Measurements from ENCODE around the gene LMCD1.
A peak's percentile ranks its signal among the peaks of the same experiment; 100 is the strongest.

LMCD1 gene

DNA sequence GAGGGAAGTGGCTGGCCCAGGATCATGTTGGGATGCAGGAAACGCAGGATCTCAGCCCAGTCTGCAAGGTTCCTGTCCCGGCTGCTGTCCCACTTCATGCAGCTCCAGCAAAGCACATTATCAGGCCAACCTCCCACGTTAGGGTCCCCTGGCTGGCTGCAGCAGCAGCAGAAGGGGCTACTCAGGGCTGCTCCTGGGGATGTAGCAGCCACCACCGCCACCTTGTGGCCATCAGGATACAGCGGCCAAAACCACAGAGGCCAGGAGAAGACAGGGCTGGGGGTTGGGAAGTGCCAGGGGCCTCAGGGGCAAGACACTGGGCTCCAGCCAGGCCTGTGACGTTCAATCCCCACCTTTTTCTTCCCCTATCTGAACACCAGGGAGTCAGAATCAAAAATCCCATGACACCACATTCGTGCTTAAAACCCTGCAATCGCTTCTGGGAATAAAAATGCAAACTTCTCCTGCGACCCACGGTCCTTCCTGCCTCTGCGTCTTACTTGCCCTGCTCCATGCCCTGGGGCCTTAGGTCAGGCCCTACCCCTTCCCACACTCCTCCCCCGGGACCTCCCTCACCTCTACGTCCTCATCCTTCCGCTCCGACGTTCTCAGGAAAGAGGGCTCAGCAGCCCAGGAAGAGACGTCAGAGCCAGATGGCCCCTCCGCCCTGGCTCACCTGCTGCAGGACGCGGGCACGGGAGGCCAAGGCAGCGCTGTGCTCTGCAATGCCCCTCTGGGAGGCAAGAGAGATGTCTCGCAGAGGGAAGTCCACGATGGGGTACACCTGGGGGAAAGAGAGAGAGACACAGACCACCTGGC lies 121.5 kb downstream of the LMCD1 start:
- Histone ChIP-seq H3K36me3 (ENCODE audit: insufficient read depth, low read length) (no peaks in the 10 kb centered on the region), H3K4me3 (ENCODE audit: low read depth, low read length, poor library complexity, severe bottlenecking) (no peak overlapping the region), H3K4me2 (ENCODE audit: low read length) (peak overlapping the region; percentile 23), H3K4me1 (ENCODE audit: insufficient read depth, low read length, severe bottlenecking) (peaks cover 20% of the 10 kb centered on the region), H3K9me2 (ENCODE audit: low read depth, low read length) (no peaks in the 10 kb centered on the region), H3K79me2 (ENCODE audit: insufficient read depth, low read length) (no peaks in the 10 kb centered on the region), H3F3A (ENCODE audit: insufficient read depth, low read length) (no peaks in the 10 kb centered on the region), H3K9me3 (ENCODE audit: low read length) (no peaks in the 10 kb centered on the region), H3K9ac (ENCODE audit: low read length) (peak overlapping the region; percentile 24; the same call in 1 of the 2 replicates), H3K27me3 (ENCODE audit: insufficient read depth, low read length) (no peaks in the 10 kb centered on the region), H4K20me1 (ENCODE audit: insufficient read depth, low read length) (no peaks in the 10 kb centered on the region), H3K27ac (ENCODE audit: low read depth, low read length, poor library complexity, severe bottlenecking) (no peak overlapping the region), H2AFZ (ENCODE audit: low read length) (no peak overlapping the region)
- TF ChIP-seq, protein P1, sequence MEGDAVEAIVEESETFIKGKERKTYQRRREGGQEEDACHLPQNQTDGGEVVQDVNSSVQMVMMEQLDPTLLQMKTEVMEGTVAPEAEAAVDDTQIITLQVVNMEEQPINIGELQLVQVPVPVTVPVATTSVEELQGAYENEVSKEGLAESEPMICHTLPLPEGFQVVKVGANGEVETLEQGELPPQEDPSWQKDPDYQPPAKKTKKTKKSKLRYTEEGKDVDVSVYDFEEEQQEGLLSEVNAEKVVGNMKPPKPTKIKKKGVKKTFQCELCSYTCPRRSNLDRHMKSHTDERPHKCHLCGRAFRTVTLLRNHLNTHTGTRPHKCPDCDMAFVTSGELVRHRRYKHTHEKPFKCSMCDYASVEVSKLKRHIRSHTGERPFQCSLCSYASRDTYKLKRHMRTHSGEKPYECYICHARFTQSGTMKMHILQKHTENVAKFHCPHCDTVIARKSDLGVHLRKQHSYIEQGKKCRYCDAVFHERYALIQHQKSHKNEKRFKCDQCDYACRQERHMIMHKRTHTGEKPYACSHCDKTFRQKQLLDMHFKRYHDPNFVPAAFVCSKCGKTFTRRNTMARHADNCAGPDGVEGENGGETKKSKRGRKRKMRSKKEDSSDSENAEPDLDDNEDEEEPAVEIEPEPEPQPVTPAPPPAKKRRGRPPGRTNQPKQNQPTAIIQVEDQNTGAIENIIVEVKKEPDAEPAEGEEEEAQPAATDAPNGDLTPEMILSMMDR (IDR thresholded peaks at IDR 0.05; ENCODE audit: low read length) = peak; percentile 91
- no peak for TF ChIP-seq EZH2 (IDR thresholded peaks at IDR 0.05; ENCODE audit: borderline replicate concordance, low read length)

DNA sequence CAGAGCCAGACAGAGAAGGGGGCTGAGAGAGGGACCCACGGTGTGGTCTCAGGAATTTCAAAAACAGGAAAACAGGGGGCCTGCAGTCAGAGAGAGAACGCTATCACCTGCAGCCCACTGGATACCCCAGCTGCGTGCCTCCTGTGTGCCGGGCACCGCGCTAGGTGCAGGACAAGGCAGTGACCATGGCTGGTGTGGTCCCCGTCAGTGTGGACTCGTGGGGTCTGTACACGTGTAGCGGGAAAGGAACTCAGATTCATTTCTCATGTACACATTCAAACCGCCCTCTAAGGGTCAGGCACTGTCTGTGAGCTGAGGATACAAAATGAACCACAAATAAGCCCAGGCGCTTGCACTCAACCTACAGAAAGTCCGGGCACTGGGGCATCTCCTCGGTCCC lies 122.1 kb downstream of the LMCD1 start:
- Histone ChIP-seq H3K79me2 (ENCODE audit: insufficient read depth, low read length) (no peaks in the 10 kb centered on the region), H3K4me1 (ENCODE audit: insufficient read depth, low read length, severe bottlenecking) (peaks cover 20% of the 10 kb centered on the region), H4K20me1 (ENCODE audit: insufficient read depth, low read length) (no peaks in the 10 kb centered on the region), H3K36me3 (ENCODE audit: insufficient read depth, low read length) (no peaks in the 10 kb centered on the region), H3F3A (ENCODE audit: insufficient read depth, low read length) (no peaks in the 10 kb centered on the region), H3K9me3 (ENCODE audit: low read length) (no peaks in the 10 kb centered on the region), H3K27ac (ENCODE audit: low read depth, low read length, poor library complexity, severe bottlenecking) (no peak overlapping the region), H3K4me2 (ENCODE audit: low read length) (peak overlapping the region; percentile 23; the same call in 1 of the 2 replicates), H3K4me3 (ENCODE audit: low read depth, low read length, poor library complexity, severe bottlenecking) (no peak overlapping the region), H3K9me2 (ENCODE audit: low read depth, low read length) (no peaks in the 10 kb centered on the region), H3K27me3 (ENCODE audit: insufficient read depth, low read length) (no peaks in the 10 kb centered on the region), H2AFZ (ENCODE audit: low read length) (no peak overlapping the region), H3K9ac (ENCODE audit: low read length) (no peak overlapping the region)
- TF ChIP-seq, protein P1 (IDR thresholded peaks at IDR 0.05; ENCODE audit: low read length) = no peak
- no peak for TF ChIP-seq EZH2 (IDR thresholded peaks at IDR 0.05; ENCODE audit: borderline replicate concordance, low read length)
